Measurements from ENCODE around the gene GNPTAB.

- TF ChIP-seq CTCF (IDR thresholded peaks at IDR 0.05) = peak in 1 of 6 experiments; percentile 8
- peak in 1 of 2 donors; percentile 72 for TF ChIP-seq POLR2A (IDR thresholded peaks at IDR 0.05)
These were observed 46.4 kb upstream of the GNPTAB start, which contains the start of gene DRAM1 for GRCh38 chr12:101876861-101877805.
